ENCODE measurements around the gene LRRC59.
"Not testable (repeated sequence)": the region's sequence is repeated elsewhere in the genome, so short reads cannot be mapped to it uniquely, and the experiment has no call there.

The LRRC59 gene

GRCh38 chr17:50345432-50346312, 51.7 kb downstream of the LRRC59 start, which contains the start of gene XYLT2:
XYLT2 (plus strand) TSS chr17:50346126; CDS start chr17:50346141, 15 bp downstream.
- DNase-seq, result peak; percentile 23

- no peak for DNase-seq
These were observed 52.5 kb downstream of the LRRC59 start for GRCh38 chr17:50344731-50345365.

- no peak for DNase-seq
These were observed 57.9 kb downstream of the LRRC59 start for GRCh38 chr17:50339381-50339780.

- no peak for DNase-seq
These were observed 58.7 kb downstream of the LRRC59 start for GRCh38 chr17:50338645-50339044.

GRCh38 chr17:50337956-50338355, 59.4 kb downstream of the LRRC59 start:
- DNase-seq, result no peak

- not testable (repeated sequence) for DNase-seq
These were observed 63.8 kb downstream of the LRRC59 start for GRCh38 chr17:50333291-50334057.

DNA sequence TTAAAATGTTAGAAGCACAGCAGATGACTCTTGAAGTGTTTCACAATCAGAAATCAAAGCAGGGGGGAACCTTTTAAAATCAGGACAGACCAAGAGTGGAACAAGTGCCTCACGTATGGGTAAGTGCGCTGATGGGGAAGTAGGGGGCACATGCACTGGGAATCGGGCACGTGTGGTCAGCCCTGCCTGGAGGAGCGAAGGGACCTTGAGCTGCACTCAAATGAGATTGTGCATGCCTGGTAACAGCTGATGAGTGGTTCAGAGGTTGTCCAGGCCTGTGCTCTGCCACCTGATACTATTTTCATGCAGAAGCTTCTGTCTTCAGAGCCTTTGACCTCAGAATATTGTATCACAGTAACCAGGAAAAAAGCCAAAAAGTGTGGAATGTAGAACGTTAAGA, 65.1 kb downstream of the LRRC59 start:
- no peak for DNase-seq

Data from NCI-H2081 treated with DMSO at 0.1 percent for 48 hours (cell line).